Karpas-422 (cell line): ENCODE data around the gene SNTB2. TPM values are rescaled to one million over a fixed set of nuclear protein-coding genes. Genes with fewer than 3 reads are reported as not detected.

Experiments used
- DNase-seq: peaks from one replicate; pipeline ENCODE4 v3.0.0-alpha.2; 2015
- H2AFZ ChIP-seq: fragments of 200-600 bp; sonication (generic); 2 replicates; pipeline ENCODE4 v1.6.1; 2014; ENCODE audit warnings: antibody characterized with exemption, low read length, mixed read lengths
- H3K27ac ChIP-seq: fragments of 200-600 bp; sonication (generic); 2 replicates; pipeline ENCODE4 v1.5.1; 2014; ENCODE audit warnings: mild to moderate bottlenecking, low read length, moderate library complexity
- H3K27me3 ChIP-seq: fragments of 200-600 bp; sonication (generic); 2 replicates; pipeline ENCODE4 v1.6.1; 2014; ENCODE audit warnings: low read length, mixed read lengths
- H3K36me3 ChIP-seq: fragments of 200-600 bp; sonication (generic); 2 replicates; pipeline ENCODE4 v1.6.1; 2014; ENCODE audit warnings: low read length, mixed read lengths; ENCODE audit not compliant: insufficient read depth
- H3K4me1 ChIP-seq: fragments of 200-600 bp; sonication (generic); 2 replicates; pipeline ENCODE4 v1.6.1; 2014; ENCODE audit warnings: mild to moderate bottlenecking, low read length, mixed read lengths
- H3K4me2 ChIP-seq: fragments of 200-600 bp; sonication (generic); 2 replicates; pipeline ENCODE4 v1.6.1; 2014; ENCODE audit warnings: low read length, low read depth, mild to moderate bottlenecking; ENCODE audit not compliant: poor library complexity, severe bottlenecking
- H3K4me3 ChIP-seq: fragments of 200-600 bp; sonication (generic); 2 replicates; pipeline ENCODE4 v1.5.1; 2014; ENCODE audit warnings: mild to moderate bottlenecking, antibody characterized with exemption, low read length, mixed read lengths
- H3K79me2 ChIP-seq: fragments of 200-600 bp; sonication (generic); 2 replicates; pipeline ENCODE4 v1.6.1; 2014; ENCODE audit warnings: mild to moderate bottlenecking, low read length, mixed read lengths
- H3K9ac ChIP-seq: fragments of 200-600 bp; sonication (generic); 2 replicates; pipeline ENCODE4 v1.6.0; 2014; ENCODE audit warnings: low read length
- H3K9me2 ChIP-seq: fragments of 200-600 bp; sonication (generic), shearing (Covaris generic); replicated peaks from 2 replicates; pipeline ENCODE4 v1.6.0; 2014; ENCODE audit warnings: mild to moderate bottlenecking, low read length, moderate library complexity; ENCODE audit not compliant: insufficient read depth
- H3K9me3 ChIP-seq: fragments of 300-700, 200-600 bp; sonication (generic); 2 replicates; pipeline ENCODE4 v1.6.1; 2014; ENCODE audit warnings: low read length, mixed read lengths
- H4K20me1 ChIP-seq: fragments of 200-600 bp; sonication (generic); 2 replicates; pipeline ENCODE4 v1.6.1; 2014; ENCODE audit warnings: mild to moderate bottlenecking, antibody characterized with exemption, low read length, low read depth; ENCODE audit not compliant: insufficient read depth
- total RNA-seq: library from RNA; depleted of rRNA; stranded (reverse); fragments of >200 nt; shearing (Covaris generic); gene quantifications from 2 replicates; pipeline ENCODE4 v1.2.3, GENCODE V29; 2014; ENCODE audit warnings: low replicate concordance

The SNTB2 gene
- total RNA-seq, 1 experiment from 2014 or later: 17.7 TPM

- Histone ChIP-seq H3K79me2 (no peaks in the 10 kb centered on the region), H2AFZ (no peak overlapping the region), H4K20me1 (0 out of 2 replicates have a peak, but pooled peaks cover 7% of the 10 kb centered on the region), H3K4me1 (no peaks in the 10 kb centered on the region), H3K4me2 (no peak overlapping the region), H3K27me3 (no peaks in the 10 kb centered on the region), H3K9me3 (no peaks in the 10 kb centered on the region), H3K27ac (no peak overlapping the region), H3K9ac (no peak overlapping the region), H3K9me2 (no peaks in the 10 kb centered on the region), H3K4me3 (no peak overlapping the region), H3K36me3 (peaks cover 38% of the 10 kb centered on the region; the same call in 1 of the 2 replicates)
- DNase-seq: no peak
These were observed 17.2 kb upstream of the SNTB2 start for GRCh38 chr16:69169607-69170352.

- no peak for DNase-seq
- Histone ChIP-seq H3K4me2 (no peak overlapping the region), H3K36me3 (peaks cover 23% of the 10 kb centered on the region; the same call in 1 of the 2 replicates), H3K4me3 (no peak overlapping the region), H3K4me1 (no peaks in the 10 kb centered on the region), H3K79me2 (no peaks in the 10 kb centered on the region), H3K9me3 (no peaks in the 10 kb centered on the region), H2AFZ (no peak overlapping the region), H4K20me1 (0 out of 2 replicates have a peak, but pooled peaks cover under 1% of the 10 kb centered on the region), H3K9me2 (no peaks in the 10 kb centered on the region), H3K9ac (no peak overlapping the region), H3K27me3 (no peaks in the 10 kb centered on the region), H3K27ac (no peak overlapping the region)
These were observed 15.5 kb upstream of the SNTB2 start for GRCh38 chr16:69171325-69172084.

- Histone ChIP-seq H2AFZ (no peak overlapping the region), H4K20me1 (no peaks in the 10 kb centered on the region)
These were observed 10.7 kb upstream of the SNTB2 start for GRCh38 chr16:69176033-69176800.

GRCh38 chr16:69179328-69180010, 7.5 kb upstream of the SNTB2 start:
- Histone ChIP-seq H3K27ac (no peak overlapping the region), H2AFZ (no peak overlapping the region), H3K4me3 (no peak overlapping the region), H3K4me2 (no peak overlapping the region), H3K36me3 (no peaks in the 10 kb centered on the region), H3K9ac (no peak overlapping the region), H3K9me3 (no peaks in the 10 kb centered on the region), H3K79me2 (no peaks in the 10 kb centered on the region), H3K9me2 (no peaks in the 10 kb centered on the region), H4K20me1 (no peaks in the 10 kb centered on the region), H3K4me1 (peaks cover 8% of the 10 kb centered on the region), H3K27me3 (no peaks in the 10 kb centered on the region)
- no peak for DNase-seq

More at GRCh38 chr16:69176033-69176800, 10.7 kb upstream of the SNTB2 start:
- Histone ChIP-seq H3K4me2 (no peak overlapping the region), H3K9me2 (no peaks in the 10 kb centered on the region), H3K9ac (no peak overlapping the region), H3K27ac (no peak overlapping the region), H3K27me3 (no peaks in the 10 kb centered on the region), H3K4me3 (no peak overlapping the region), H3K9me3 (no peaks in the 10 kb centered on the region), H3K79me2 (no peaks in the 10 kb centered on the region), H3K36me3 (peaks cover 4% of the 10 kb centered on the region; the same call in 1 of the 2 replicates), H3K4me1 (no peaks in the 10 kb centered on the region)
- no peak for DNase-seq

GRCh38 chr16:69180011-69180338, 7.0 kb upstream of the SNTB2 start:
- Histone ChIP-seq H2AFZ (no peak overlapping the region), H3K79me2 (no peaks in the 10 kb centered on the region)

GRCh38 chr16:69182730-69183416, 4.1 kb upstream of the SNTB2 start:
- no peak for DNase-seq
- H3K9me3 ChIP-seq: no peaks in the 10 kb centered on the region
- H3K9ac ChIP-seq: no peak overlapping the region

More at GRCh38 chr16:69180011-69180338, 7.0 kb upstream of the SNTB2 start:
- no peak overlapping the region for H3K9ac ChIP-seq
- no peaks in the 10 kb centered on the region for H3K36me3 ChIP-seq
- no peaks in the 10 kb centered on the region for H4K20me1 ChIP-seq
- no peaks in the 10 kb centered on the region for H3K9me3 ChIP-seq
- no peaks in the 10 kb centered on the region for H3K27me3 ChIP-seq
- no peak for DNase-seq
- peaks cover 8% of the 10 kb centered on the region for H3K4me1 ChIP-seq
- H3K27ac ChIP-seq: no peak overlapping the region
- no peak overlapping the region for H3K4me2 ChIP-seq
- H3K4me3 ChIP-seq: no peak overlapping the region
- no peaks in the 10 kb centered on the region for H3K9me2 ChIP-seq

GRCh38 chr16:69187446-69188235, 677 bp downstream of the SNTB2 start:
- Histone ChIP-seq H3K9ac (peak overlapping the region; percentile 81), H3K79me2 (peaks cover 50% of the 10 kb centered on the region), H3K4me2 (peak overlapping the region; percentile 96), H3K27me3 (no peaks in the 10 kb centered on the region), H3K4me1 (peaks cover 42% of the 10 kb centered on the region), H3K27ac (peak overlapping the region; percentile 75), H2AFZ (no peak overlapping the region), H3K4me3 (peak overlapping the region; percentile 78), H3K36me3 (peaks cover 6% of the 10 kb centered on the region; the same call in 1 of the 2 replicates), H3K9me3 (no peaks in the 10 kb centered on the region), H3K9me2 (no peaks in the 10 kb centered on the region), H4K20me1 (no peaks in the 10 kb centered on the region)
- peak; percentile 81 for DNase-seq

More at GRCh38 chr16:69182730-69183416, 4.1 kb upstream of the SNTB2 start:
- H3K4me3 ChIP-seq: no peak overlapping the region
- no peaks in the 10 kb centered on the region for H4K20me1 ChIP-seq
- H3K4me1 ChIP-seq: peaks cover 16% of the 10 kb centered on the region
- H3K27me3 ChIP-seq: no peaks in the 10 kb centered on the region
- no peaks in the 10 kb centered on the region for H3K36me3 ChIP-seq
- no peaks in the 10 kb centered on the region for H3K9me2 ChIP-seq
- H3K79me2 ChIP-seq: peaks cover 2% of the 10 kb centered on the region
- H3K4me2 ChIP-seq: no peak overlapping the region
- no peak overlapping the region for H2AFZ ChIP-seq
- H3K27ac ChIP-seq: no peak overlapping the region
